ENCODE data around the gene PLAC8L1.

PLAC8L1 gene

DNA sequence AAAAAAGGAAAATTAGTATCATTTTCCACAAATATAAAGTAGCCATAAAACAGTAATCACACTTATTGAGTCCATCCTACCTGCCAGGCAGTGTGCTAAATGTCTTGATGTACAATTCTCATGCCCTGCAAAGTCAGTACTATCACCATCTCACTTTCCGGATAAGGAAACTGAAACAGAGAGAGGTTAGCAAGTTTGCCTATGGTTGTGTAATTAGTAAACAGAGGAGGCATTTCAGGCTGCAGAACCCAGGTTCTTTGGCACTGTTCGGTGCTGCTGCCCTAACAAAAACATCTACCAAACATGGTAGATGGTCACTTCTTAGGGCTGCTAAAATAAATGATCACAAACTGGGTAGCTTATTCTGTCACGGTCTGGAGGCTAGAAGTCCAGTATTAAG lies 22.6 kb downstream of the PLAC8L1 start:
- H3K27ac ChIP-seq (ENCODE audit: low read depth, low read length): no peak overlapping the region
- H3K79me2 ChIP-seq (ENCODE audit: control insufficient read depth, low read length): no peaks in the 10 kb centered on the region
- no peaks in the 10 kb centered on the region for H3K9me2 ChIP-seq (replicated peaks; ENCODE audit: control insufficient read depth, low read length)
- H3K9me3 ChIP-seq (ENCODE audit: control insufficient read depth, insufficient read depth, low read length): no peaks in the 10 kb centered on the region
- TF ChIP-seq, protein P1, sequence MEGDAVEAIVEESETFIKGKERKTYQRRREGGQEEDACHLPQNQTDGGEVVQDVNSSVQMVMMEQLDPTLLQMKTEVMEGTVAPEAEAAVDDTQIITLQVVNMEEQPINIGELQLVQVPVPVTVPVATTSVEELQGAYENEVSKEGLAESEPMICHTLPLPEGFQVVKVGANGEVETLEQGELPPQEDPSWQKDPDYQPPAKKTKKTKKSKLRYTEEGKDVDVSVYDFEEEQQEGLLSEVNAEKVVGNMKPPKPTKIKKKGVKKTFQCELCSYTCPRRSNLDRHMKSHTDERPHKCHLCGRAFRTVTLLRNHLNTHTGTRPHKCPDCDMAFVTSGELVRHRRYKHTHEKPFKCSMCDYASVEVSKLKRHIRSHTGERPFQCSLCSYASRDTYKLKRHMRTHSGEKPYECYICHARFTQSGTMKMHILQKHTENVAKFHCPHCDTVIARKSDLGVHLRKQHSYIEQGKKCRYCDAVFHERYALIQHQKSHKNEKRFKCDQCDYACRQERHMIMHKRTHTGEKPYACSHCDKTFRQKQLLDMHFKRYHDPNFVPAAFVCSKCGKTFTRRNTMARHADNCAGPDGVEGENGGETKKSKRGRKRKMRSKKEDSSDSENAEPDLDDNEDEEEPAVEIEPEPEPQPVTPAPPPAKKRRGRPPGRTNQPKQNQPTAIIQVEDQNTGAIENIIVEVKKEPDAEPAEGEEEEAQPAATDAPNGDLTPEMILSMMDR (IDR thresholded peaks at IDR 0.05; ENCODE audit: low read depth, low read length, poor library complexity, severe bottlenecking): no peak
- no peak for TF ChIP-seq EZH2phosphoT487 (IDR thresholded peaks at IDR 0.05; ENCODE audit: borderline replicate concordance, low read length)
- peaks cover 5% of the 10 kb centered on the region; the same call in 1 of the 2 replicates for H3K4me1 ChIP-seq (ENCODE audit: control insufficient read depth, low read length)
- peaks cover 10% of the 10 kb centered on the region for H3K27me3 ChIP-seq (ENCODE audit: control insufficient read depth, low read length)
- H3K36me3 ChIP-seq (ENCODE audit: control insufficient read depth, low read length): no peaks in the 10 kb centered on the region
- no peaks in the 10 kb centered on the region for H4K20me1 ChIP-seq (ENCODE audit: control insufficient read depth, insufficient read depth, low read depth, low read length)
- H3K4me2 ChIP-seq (ENCODE audit: low read length): no peak overlapping the region
- H3K4me3 ChIP-seq (ENCODE audit: low read length): no peak overlapping the region
- H3F3A ChIP-seq (ENCODE audit: control insufficient read depth, insufficient read depth): no peaks in the 10 kb centered on the region

DNA sequence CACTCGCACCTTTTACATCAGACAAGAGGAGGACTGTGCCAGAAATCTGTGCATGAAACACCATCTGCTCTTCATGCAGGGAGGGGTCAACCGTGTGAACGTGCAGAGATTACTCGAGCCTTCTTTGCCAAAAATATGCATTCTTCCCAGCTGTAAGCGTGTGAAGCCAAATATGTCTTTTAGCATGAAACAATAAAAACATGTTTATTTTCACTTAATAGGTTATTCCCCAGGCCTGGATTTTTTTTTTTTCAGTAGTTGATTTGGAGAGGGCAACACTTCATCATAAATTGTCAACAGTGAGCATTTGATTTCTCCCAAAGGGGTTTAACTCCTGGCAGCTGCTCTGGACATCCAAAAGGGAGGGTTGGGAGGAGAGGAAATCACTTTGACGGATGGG lies 23.8 kb downstream of the PLAC8L1 start:
- no peaks in the 10 kb centered on the region for H3K9me3 ChIP-seq (ENCODE audit: control insufficient read depth, insufficient read depth, low read length)
- H4K20me1 ChIP-seq (ENCODE audit: control insufficient read depth, insufficient read depth, low read depth, low read length): no peaks in the 10 kb centered on the region
- no peak overlapping the region for H3K4me2 ChIP-seq (ENCODE audit: low read length)
- peaks cover 10% of the 10 kb centered on the region for H3K27me3 ChIP-seq (ENCODE audit: control insufficient read depth, low read length)
- peaks cover 5% of the 10 kb centered on the region; the same call in 1 of the 2 replicates for H3K4me1 ChIP-seq (ENCODE audit: control insufficient read depth, low read length)
- no peak overlapping the region for H3K4me3 ChIP-seq (ENCODE audit: low read length)
- no peaks in the 10 kb centered on the region for H3K79me2 ChIP-seq (ENCODE audit: control insufficient read depth, low read length)
- no peaks in the 10 kb centered on the region for H3K36me3 ChIP-seq (ENCODE audit: control insufficient read depth, low read length)
- no peaks in the 10 kb centered on the region for H3K9me2 ChIP-seq (replicated peaks; ENCODE audit: control insufficient read depth, low read length)
- no peak overlapping the region for H3K27ac ChIP-seq (ENCODE audit: low read depth, low read length)
- TF ChIP-seq EZH2phosphoT487 (IDR thresholded peaks at IDR 0.05; ENCODE audit: borderline replicate concordance, low read length): no peak
- TF ChIP-seq, protein P1 (IDR thresholded peaks at IDR 0.05; ENCODE audit: low read depth, low read length, poor library complexity, severe bottlenecking): no peak
- H3F3A ChIP-seq (ENCODE audit: control insufficient read depth, insufficient read depth): no peaks in the 10 kb centered on the region

DNA sequence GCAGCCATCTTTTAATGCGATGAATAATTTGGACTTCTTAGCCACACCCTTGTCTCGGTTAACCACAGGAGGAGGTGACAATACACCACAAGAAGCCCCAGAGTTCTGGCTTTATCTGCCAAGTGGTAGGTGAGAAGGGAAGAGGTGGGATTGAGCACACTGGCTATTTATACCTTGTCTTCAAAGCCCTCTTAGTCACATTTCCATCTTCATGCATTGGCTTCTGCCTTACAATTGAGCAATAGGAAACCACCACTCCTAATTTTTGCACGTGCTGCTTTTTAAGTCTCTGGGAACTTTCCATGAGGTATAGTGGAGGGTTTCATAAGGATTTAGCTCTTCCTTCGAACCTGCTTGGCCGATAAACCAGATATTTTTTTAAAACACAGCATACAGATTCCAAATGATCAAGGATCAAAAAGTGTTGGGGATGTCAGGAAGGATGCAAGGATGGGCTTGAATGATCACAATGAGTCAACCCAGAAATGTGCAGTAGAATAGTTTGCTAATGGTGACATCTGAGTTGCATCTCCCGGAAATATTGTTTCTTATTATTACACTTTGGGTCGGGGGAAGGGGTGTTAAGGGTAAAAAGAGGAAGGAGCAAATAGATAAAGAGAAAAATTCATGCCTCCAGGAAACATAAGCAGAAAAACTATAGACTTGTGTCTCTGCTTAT lies 25.5 kb downstream of the PLAC8L1 start:
- no peaks in the 10 kb centered on the region for H3K9me2 ChIP-seq (replicated peaks; ENCODE audit: control insufficient read depth, low read length)
- TF ChIP-seq, protein P1 (IDR thresholded peaks at IDR 0.05; ENCODE audit: low read depth, low read length, poor library complexity, severe bottlenecking): no peak
- TF ChIP-seq EZH2phosphoT487 (IDR thresholded peaks at IDR 0.05; ENCODE audit: borderline replicate concordance, low read length): no peak
- H3K79me2 ChIP-seq (ENCODE audit: control insufficient read depth, low read length): no peaks in the 10 kb centered on the region
- no peak overlapping the region for H3K27ac ChIP-seq (ENCODE audit: low read depth, low read length)
- peaks cover 10% of the 10 kb centered on the region for H3K27me3 ChIP-seq (ENCODE audit: control insufficient read depth, low read length)
- no peak overlapping the region for H3K4me2 ChIP-seq (ENCODE audit: low read length)
- no peaks in the 10 kb centered on the region for H3K9me3 ChIP-seq (ENCODE audit: control insufficient read depth, insufficient read depth, low read length)
- H3F3A ChIP-seq (ENCODE audit: control insufficient read depth, insufficient read depth): no peaks in the 10 kb centered on the region
- no peak overlapping the region for H3K4me3 ChIP-seq (ENCODE audit: low read length)
- no peaks in the 10 kb centered on the region for H4K20me1 ChIP-seq (ENCODE audit: control insufficient read depth, insufficient read depth, low read depth, low read length)
- no peaks in the 10 kb centered on the region for H3K36me3 ChIP-seq (ENCODE audit: control insufficient read depth, low read length)
- peaks cover 5% of the 10 kb centered on the region; the same call in 1 of the 2 replicates for H3K4me1 ChIP-seq (ENCODE audit: control insufficient read depth, low read length)

Data from DOHH2 (cell line).